Naive thymus-derived CD4-positive, alpha-beta T cell (primary cell): ENCODE measurements around the gene RGS13. TPM values are rescaled to one million over a fixed set of nuclear protein-coding genes. Genes with fewer than 3 reads are reported as not detected.

Experiments used
- ATAC-seq: fragments of 150-1000 bp; cut with Tn5 transposase; 2 replicates; pipeline ENCODE4 v1.10.0; 2021; ENCODE audit warnings: mild to moderate bottlenecking, moderate library complexity
- CTCF ChIA-PET: fragments of 350-600 bp; sonication (Branson Sonifier 250); formaldehyde crosslinking; loops from one replicate; lab custom pipeline; 2021; ENCODE audit warnings: antibody characterized with exemption; lab: Charles Lee
- POLR2A ChIA-PET: fragments of 350-600 bp; sonication (Branson Sonifier 250); formaldehyde crosslinking; loops from one replicate; lab custom pipeline; 2021; ENCODE audit warnings: antibody characterized with exemption, inconsistent platforms; lab: Charles Lee
- DNase-seq, 9 donors: peaks; one replicate each; pipeline versions ENCODE4 v3.0.0 to v3.0.0-alpha.2; 2020 to 2022; ENCODE audit warnings: mixed read lengths in 1 of 9
- H3K27ac ChIP-seq: one replicate; pipeline ENCODE4 v1.7.0; 2013; ENCODE audit warnings: mild to moderate bottlenecking, low read depth, low read length, moderate library complexity
- H3K27me3 ChIP-seq, 2 donors: one replicate each; pipeline ENCODE4 v1.7.0; 2013; ENCODE audit warnings: low read length in 2 of 2, mild to moderate bottlenecking in 2 of 2, moderate library complexity in 2 of 2; ENCODE audit not compliant: control insufficient read depth in 2 of 2, insufficient read depth in 2 of 2
- H3K36me3 ChIP-seq, 3 experiments: 1 replicate in 2 of 3; 2 replicates in 1 of 3; pipeline ENCODE4 v1.7.0; 2013; ENCODE audit warnings: low read length in 3 of 3, mild to moderate bottlenecking in 3 of 3, moderate library complexity in 1 of 3; ENCODE audit not compliant: insufficient read depth in 3 of 3, control insufficient read depth in 2 of 3
- H3K4me1 ChIP-seq, 2 donors: one replicate each; pipeline ENCODE4 v1.7.0; 2013; ENCODE audit warnings: low read length in 2 of 2, mild to moderate bottlenecking in 2 of 2, moderate library complexity in 1 of 2; ENCODE audit not compliant: control insufficient read depth in 2 of 2, insufficient read depth in 2 of 2
- H3K4me3 ChIP-seq: 2 replicates; pipeline ENCODE4 v1.7.0; 2013; ENCODE audit warnings: mild to moderate bottlenecking, low read length
- H3K9me3 ChIP-seq, 3 experiments: 1 replicate in 2 of 3; 2 replicates in 1 of 3; pipeline ENCODE4 v1.7.0; 2013; ENCODE audit warnings: low read length in 3 of 3; ENCODE audit not compliant: control insufficient read depth in 2 of 3
- H3K27ac Mint-ChIP-seq, 9 donors: one replicate each; pipeline ENCODE4 v1.8.0; 2020 to 2022; ENCODE audit warnings: mixed read lengths in 9 of 9, mild to moderate bottlenecking in 8 of 9, moderate library complexity in 5 of 9, inconsistent platforms in 2 of 9
- H3K27me3 Mint-ChIP-seq, 5 donors: one replicate each; pipeline ENCODE4 v1.8.0; 2021 to 2022; ENCODE audit warnings: mixed read lengths in 5 of 5, mild to moderate bottlenecking in 1 of 5
- H3K36me3 Mint-ChIP-seq, 5 donors: one replicate each; pipeline ENCODE4 v1.8.0; 2020 to 2022; ENCODE audit warnings: mixed read lengths in 5 of 5, mild to moderate bottlenecking in 3 of 5, inconsistent platforms in 1 of 5
- H3K4me1 Mint-ChIP-seq, 7 donors: one replicate each; pipeline ENCODE4 v1.8.0; 2020 to 2022; ENCODE audit warnings: mixed read lengths in 7 of 7, mild to moderate bottlenecking in 3 of 7, inconsistent platforms in 1 of 7
- H3K4me3 Mint-ChIP-seq, 10 donors: one replicate each; pipeline ENCODE4 v1.8.0; 2020 to 2022; ENCODE audit warnings: mild to moderate bottlenecking in 10 of 10, mixed read lengths in 10 of 10, moderate library complexity in 6 of 10, inconsistent platforms in 2 of 10
- H3K9me3 Mint-ChIP-seq, 11 donors: one replicate each; pipeline ENCODE4 v1.8.0; 2020 to 2022; ENCODE audit warnings: mixed read lengths in 11 of 11, mild to moderate bottlenecking in 4 of 11, inconsistent platforms in 1 of 11, moderate library complexity in 1 of 11
- intact Hi-C, 2 donors: fragments of 100-400 bp; cut with micrococcal nuclease; formaldehyde crosslinking; loops; one replicate each; pipeline ENCODE4 v1.15.1; 2023
- polyA plus RNA-seq, 2 donors: library from polyadenylated mRNA; unstranded; fragments of 300-500 nt; fragmentation: Illumina TruSeq; gene quantifications; one replicate each; pipeline ENCODE4 v1.2.3, GENCODE V29; 2021
- total RNA-seq, 6 experiments: library from RNA in 5 of 6; stranded (reverse) in 5 of 6; gene quantifications; 1 replicate in 5 of 6; 2 replicates in 1 of 6; pipeline ENCODE4 v1.2.3 and lab custom pipeline; 2021 to 2026

The RGS13 gene
- total and polyA plus RNA-seq, 7 experiments from 2014 or later = 0.56 TPM; not detected in 6

- no peaks in the 10 kb centered on the region for H3K4me1 ChIP-seq
- POLR2A ChIA-PET = no interaction called here
- Mint-ChIP-seq H3K27me3 (peaks cover 0 to 16% (median 6%) of the 10 kb centered on the region in 5 donors), H3K36me3 (no peaks in the 10 kb centered on the region), H3K9me3 (no peaks in the 10 kb centered on the region), H3K4me3 (no peak overlapping the region), H3K4me1 (peaks cover 0 to 2% (median 0%) of the 10 kb centered on the region in 7 donors), H3K27ac (no peak overlapping the region)
- intact Hi-C loops = no loop called here
- no peak overlapping the region for H3K27ac ChIP-seq
- no peaks in the 10 kb centered on the region for H3K36me3 ChIP-seq
- no peak for DNase-seq
- H3K27me3 ChIP-seq = no peaks in the 10 kb centered on the region
- H3K9me3 ChIP-seq = no peaks in the 10 kb centered on the region
- CTCF ChIA-PET = interaction anchor here (0.6 to 1.4 kb wide), 2 partner anchors 13 to 121 kb away, joined by 3 to 5 read pairs; no protein-coding TSS in a partner anchor
- ATAC-seq = no peak
- H3K4me3 ChIP-seq = no peak overlapping the region
Observed at GRCh38 chr1:192595299-192595698, 40.6 kb upstream of the RGS13 start.

GRCh38 chr1:192598589-192598988 lies 37.4 kb upstream of the RGS13 start:
- no peaks in the 10 kb centered on the region for H3K36me3 Mint-ChIP-seq

GRCh38 chr1:192600275-192600674 lies 35.7 kb upstream of the RGS13 start:
- Histone ChIP-seq H3K36me3 (no peaks in the 10 kb centered on the region), H3K27ac (no peak overlapping the region), H3K4me3 (no peak overlapping the region), H3K4me1 (peaks cover 0 to 5% of the 10 kb centered on the region in 2 donors), H3K27me3 (no peaks in the 10 kb centered on the region), H3K9me3 (no peaks in the 10 kb centered on the region)
- no peak overlapping the region for H3K4me3 Mint-ChIP-seq
- intact Hi-C loops = no loop called here
- H3K36me3 Mint-ChIP-seq = no peaks in the 10 kb centered on the region
- no peaks in the 10 kb centered on the region for H3K9me3 Mint-ChIP-seq
- ATAC-seq (no peak), DNase-seq (no peak)
- H3K27ac Mint-ChIP-seq = no peak overlapping the region
- H3K27me3 Mint-ChIP-seq = peaks cover 0 to 10% (median 0%) of the 10 kb centered on the region in 5 donors
- H3K4me1 Mint-ChIP-seq = peaks cover 0 to 15% (median 0%) of the 10 kb centered on the region in 7 donors
- ChIA-PET CTCF (no interaction called here), POLR2A (no interaction called here)

More at GRCh38 chr1:192598589-192598988, 37.4 kb upstream of the RGS13 start:
- H3K4me1 ChIP-seq = peaks cover 0 to 5% of the 10 kb centered on the region in 2 donors
- Mint-ChIP-seq H3K4me1 (peaks cover 0 to 14% (median 0%) of the 10 kb centered on the region in 7 donors), H3K27ac (no peak overlapping the region), H3K27me3 (peaks cover 0 to 12% (median 5%) of the 10 kb centered on the region in 5 donors), H3K9me3 (no peaks in the 10 kb centered on the region), H3K4me3 (no peak overlapping the region)
- H3K4me3 ChIP-seq = no peak overlapping the region
- intact Hi-C loops = no loop called here
- ATAC-seq (no peak), DNase-seq (no peak)
- H3K27me3 ChIP-seq = no peaks in the 10 kb centered on the region
- no peak overlapping the region for H3K27ac ChIP-seq
- ChIA-PET POLR2A (no interaction called here), CTCF (interaction anchor here (0.5 kb wide), 1 partner anchor 197 kb away, joined by 5 read pairs; no protein-coding TSS in a partner anchor)
- no peaks in the 10 kb centered on the region for H3K36me3 ChIP-seq
- H3K9me3 ChIP-seq = no peaks in the 10 kb centered on the region

- CTCF ChIA-PET = no interaction called here
- peak; percentile 33 for ATAC-seq
- H3K4me3 ChIP-seq = no peak overlapping the region
- DNase-seq = no peak
- Mint-ChIP-seq H3K27ac (no peak overlapping the region), H3K36me3 (no peaks in the 10 kb centered on the region), H3K4me3 (no peak overlapping the region), H3K9me3 (no peaks in the 10 kb centered on the region), H3K27me3 (peaks cover 0 to 8% (median 0%) of the 10 kb centered on the region in 5 donors), H3K4me1 (peaks cover 0 to 15% (median 0%) of the 10 kb centered on the region in 7 donors)
- no peaks in the 10 kb centered on the region for H3K36me3 ChIP-seq
- no peaks in the 10 kb centered on the region for H3K9me3 ChIP-seq
- intact Hi-C loops = no loop called here
- peaks cover 0 to 5% of the 10 kb centered on the region in 2 donors for H3K4me1 ChIP-seq
- POLR2A ChIA-PET = no interaction called here
- no peak overlapping the region for H3K27ac ChIP-seq
- H3K27me3 ChIP-seq = no peaks in the 10 kb centered on the region
Observed at GRCh38 chr1:192601143-192601542, 34.8 kb upstream of the RGS13 start.

GRCh38 chr1:192601567-192601966 lies 34.4 kb upstream of the RGS13 start:
- Histone ChIP-seq H3K27ac (no peak overlapping the region), H3K4me1 (peaks cover 0 to 5% of the 10 kb centered on the region in 2 donors), H3K36me3 (no peaks in the 10 kb centered on the region), H3K27me3 (no peaks in the 10 kb centered on the region), H3K4me3 (no peak overlapping the region), H3K9me3 (no peaks in the 10 kb centered on the region)
- ChIA-PET POLR2A (no interaction called here), CTCF (no interaction called here)
- peaks cover 0 to 6% (median 0%) of the 10 kb centered on the region in 5 donors for H3K27me3 Mint-ChIP-seq
- DNase-seq (no peak), ATAC-seq (no peak)
- H3K4me3 Mint-ChIP-seq = no peak overlapping the region
- H3K4me1 Mint-ChIP-seq = peaks cover 0 to 15% (median 0%) of the 10 kb centered on the region in 7 donors
- H3K9me3 Mint-ChIP-seq = no peaks in the 10 kb centered on the region
- H3K36me3 Mint-ChIP-seq = no peaks in the 10 kb centered on the region
- no peak overlapping the region for H3K27ac Mint-ChIP-seq
- intact Hi-C loops = no loop called here

- peaks cover 0 to 5% of the 10 kb centered on the region in 2 donors for H3K4me1 ChIP-seq
- no peak overlapping the region for H3K4me3 ChIP-seq
- no peaks in the 10 kb centered on the region for H3K27me3 ChIP-seq
- no peak overlapping the region for H3K4me3 Mint-ChIP-seq
- no peaks in the 10 kb centered on the region for H3K9me3 Mint-ChIP-seq
- H3K36me3 Mint-ChIP-seq = no peaks in the 10 kb centered on the region
- H3K36me3 ChIP-seq = no peaks in the 10 kb centered on the region
- no peak overlapping the region for H3K27ac ChIP-seq
- POLR2A ChIA-PET = no interaction called here
- intact Hi-C loops = no loop called here
- no peak overlapping the region for H3K27ac Mint-ChIP-seq
- peaks cover 0 to 15% (median 0%) of the 10 kb centered on the region in 7 donors for H3K4me1 Mint-ChIP-seq
- DNase-seq (no peak), ATAC-seq (no peak)
- no peaks in the 10 kb centered on the region for H3K9me3 ChIP-seq
- H3K27me3 Mint-ChIP-seq = peaks cover 0 to 2% (median 0%) of the 10 kb centered on the region in 5 donors
- CTCF ChIA-PET = no interaction called here
Observed at GRCh38 chr1:192602757-192603156, 33.2 kb upstream of the RGS13 start.

- no peaks in the 10 kb centered on the region for H3K36me3 ChIP-seq
- H3K9me3 ChIP-seq = no peaks in the 10 kb centered on the region
- DNase-seq (no peak), ATAC-seq (no peak)
- Mint-ChIP-seq H3K27ac (no peak overlapping the region), H3K9me3 (no peaks in the 10 kb centered on the region), H3K27me3 (peaks cover 0 to 2% (median 0%) of the 10 kb centered on the region in 5 donors), H3K4me1 (peaks cover 0 to 15% (median 0%) of the 10 kb centered on the region in 7 donors), H3K36me3 (no peaks in the 10 kb centered on the region), H3K4me3 (no peak overlapping the region)
- ChIA-PET POLR2A (no interaction called here), CTCF (interaction anchor here (0.7 kb wide), 1 partner anchor 129 kb away, joined by 3 read pairs; no protein-coding TSS in a partner anchor)
- peaks cover 0 to 5% of the 10 kb centered on the region in 2 donors for H3K4me1 ChIP-seq
- intact Hi-C loops = no loop called here
- H3K27me3 ChIP-seq = no peaks in the 10 kb centered on the region
- H3K4me3 ChIP-seq = no peak overlapping the region
- H3K27ac ChIP-seq = no peak overlapping the region
Observed at GRCh38 chr1:192603218-192603787, 32.6 kb upstream of the RGS13 start.
